Epithelial cell of proximal tubule (primary cell): Measurements from ENCODE around the gene GOLGA6A. TPM values are rescaled to one million over a fixed set of nuclear protein-coding genes. Genes with fewer than 3 reads are reported as not detected.
"Not testable (repeated sequence)": the region's sequence is repeated elsewhere in the genome, so short reads cannot be mapped to it uniquely, and the experiment has no call there.

Experiments
- DNase-seq: peaks from one replicate; pipeline ENCODE4 v3.0.0-alpha.2; 2011; ENCODE audit warnings: low read depth
- H3K4me3 ChIP-seq: 2 replicates; pipeline ENCODE4 v1.5.1; 2011; ENCODE audit warnings: low read depth, mild to moderate bottlenecking, low read length
- CTCF ChIP-seq: conservative IDR thresholded peaks from 2 replicates; pipeline ENCODE4 v1.5.1; 2012; ENCODE audit warnings: low read depth, mild to moderate bottlenecking, low read length
- total RNA-seq: library from RNA; depleted of rRNA; stranded (reverse); fragments of >200 nt; gene quantifications from 2 replicates; pipeline ENCODE4 v1.2.3, GENCODE V29; 2015

Gene GOLGA6A
- total RNA-seq, 1 donor from 2014 or later, result not detected

- no peak for DNase-seq
- no peak for TF ChIP-seq CTCF
- H3K4me3 ChIP-seq, result no peak overlapping the region
Measured at GRCh38 chr15:74122403-74123130, 40.2 kb upstream of the GOLGA6A start.

- no peak for DNase-seq
- no peak overlapping the region for H3K4me3 ChIP-seq
- TF ChIP-seq CTCF, result no peak
Measured at GRCh38 chr15:74121858-74122257, 39.5 kb upstream of the GOLGA6A start.

- no peak for TF ChIP-seq CTCF
- no peak for DNase-seq
- no peak overlapping the region for H3K4me3 ChIP-seq
Measured at GRCh38 chr15:74121039-74121438, 38.7 kb upstream of the GOLGA6A start.

- no peak for TF ChIP-seq CTCF
- no peak overlapping the region for H3K4me3 ChIP-seq
- no peak for DNase-seq
Measured at GRCh38 chr15:74120426-74120825, 38.1 kb upstream of the GOLGA6A start.

- H3K4me3 ChIP-seq, result no peak overlapping the region
- no peak for DNase-seq
- TF ChIP-seq CTCF, result no peak
Measured at GRCh38 chr15:74109713-74110112, 27.4 kb upstream of the GOLGA6A start.

GRCh38 chr15:74108611-74109010 is 26.3 kb upstream of the GOLGA6A start:
- DNase-seq, H3K4me3 ChIP-seq: not testable (repeated sequence)

GRCh38 chr15:74108111-74108510 is 25.8 kb upstream of the GOLGA6A start:
- no peak for TF ChIP-seq CTCF
- H3K4me3 ChIP-seq, result no peak overlapping the region
- no peak for DNase-seq

- peak overlapping the region; percentile 45 for H3K4me3 ChIP-seq
- peak; percentile 23 for DNase-seq
Measured at GRCh38 chr15:74099963-74100733, 17.8 kb upstream of the GOLGA6A start.

- not testable (repeated sequence) for DNase-seq, H3K4me3 ChIP-seq
Measured at GRCh38 chr15:74096753-74097474, 14.6 kb upstream of the GOLGA6A start.

GRCh38 chr15:74095610-74096009 is 13.3 kb upstream of the GOLGA6A start:
- DNase-seq, H3K4me3 ChIP-seq: not testable (repeated sequence)

- DNase-seq, H3K4me3 ChIP-seq: not testable (repeated sequence)
Measured at GRCh38 chr15:74094567-74094966, 12.2 kb upstream of the GOLGA6A start.
